A172 (cell line): ENCODE data around the gene ARHGAP26. TPM values are rescaled to one million over a fixed set of nuclear protein-coding genes. Genes with fewer than 3 reads are reported as not detected.

ENCODE experiments used
- DNase-seq: peaks from one replicate; pipeline ENCODE4 v3.0.0-alpha.2; 2015; ENCODE audit warnings: low spot score
- total RNA-seq: library from RNA; depleted of rRNA; stranded (reverse); fragments of >200 nt; shearing (Covaris generic); gene quantifications from 2 replicates; pipeline ENCODE4 v1.2.3, GENCODE V29; 2014

ARHGAP26 gene
- total RNA-seq, 1 experiment from 2014 or later, result 1.6 TPM

GRCh38 chr5:142829801-142830220, 59.6 kb downstream of the ARHGAP26 start:
- DNase-seq, result peak; percentile 55

DNA sequence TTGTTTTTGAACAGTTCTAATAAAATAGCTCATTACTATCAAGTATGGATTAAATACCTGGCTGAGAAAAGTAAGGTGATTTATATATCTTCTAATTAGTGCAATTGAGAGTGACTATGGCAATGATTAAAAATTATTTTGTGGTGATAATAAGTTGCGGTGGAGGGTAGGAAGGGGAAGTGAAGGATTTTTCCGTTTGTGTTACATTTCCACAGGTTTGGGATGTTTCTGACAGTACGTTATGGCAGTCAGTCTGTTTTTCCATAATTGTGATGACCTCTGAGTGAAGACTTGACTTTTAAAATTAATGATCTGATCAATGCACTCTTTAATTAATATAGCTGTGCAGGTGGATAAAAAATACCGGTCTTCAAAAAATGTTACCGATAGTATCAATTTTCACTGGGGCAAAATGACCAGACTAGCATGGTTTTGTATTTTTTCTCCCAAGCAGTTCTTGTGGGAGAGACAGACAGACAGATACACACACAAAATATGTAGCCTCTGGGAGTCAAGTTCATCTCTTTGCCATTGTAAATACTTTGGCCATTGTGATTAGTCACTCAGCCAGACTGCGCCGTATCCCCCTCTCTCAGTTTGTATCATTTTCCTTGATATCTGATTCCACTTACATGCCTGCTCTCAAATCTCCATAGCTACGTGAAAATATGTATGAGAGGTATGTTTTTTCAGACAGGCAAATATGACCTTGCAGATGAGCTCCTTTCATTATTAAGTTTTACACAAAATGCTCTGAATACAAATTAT, 60.2 kb downstream of the ARHGAP26 start:
- no peak for DNase-seq

DNA sequence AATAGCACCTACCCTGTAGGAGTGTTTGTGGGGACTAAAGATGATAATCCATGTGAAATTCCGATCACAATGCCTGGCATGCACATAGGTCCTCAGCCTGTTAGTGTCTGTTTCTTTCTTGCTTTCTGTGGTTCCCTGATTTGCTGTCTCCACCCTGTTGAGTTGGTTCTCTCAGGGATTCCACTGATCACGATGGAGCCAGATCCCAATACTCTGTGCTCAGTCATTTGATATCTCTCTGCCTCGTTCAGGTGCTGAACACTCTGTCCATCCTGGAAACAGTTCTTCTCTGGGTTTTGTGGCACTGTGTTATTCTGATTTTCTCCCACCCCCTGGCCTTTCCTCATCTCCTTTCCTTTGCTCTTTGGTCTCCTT, 60.8 kb downstream of the ARHGAP26 start:
- no peak for DNase-seq

DNA sequence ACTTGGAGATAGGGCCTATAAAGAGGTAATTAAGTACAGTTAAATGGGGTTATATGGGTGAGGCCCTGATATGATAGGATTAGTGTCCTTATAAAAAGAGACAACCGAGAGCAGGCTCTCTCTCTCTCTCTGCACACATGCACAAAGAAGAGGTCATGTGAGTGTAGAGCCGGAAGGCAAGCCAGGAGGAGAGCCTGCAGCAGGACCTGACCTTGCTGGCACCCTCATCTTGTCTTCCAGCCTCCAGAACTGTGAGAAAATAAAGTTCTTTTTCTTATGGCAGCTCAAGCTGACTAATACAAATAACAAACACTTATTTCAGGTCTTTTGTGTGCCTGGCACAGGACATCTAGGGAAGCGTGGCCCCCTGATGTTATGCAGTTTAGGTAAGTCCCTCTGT, 62.1 kb downstream of the ARHGAP26 start:
- DNase-seq, result no peak

- DNase-seq, result no peak
Observed at GRCh38 chr5:142833517-142834449, 63.6 kb downstream of the ARHGAP26 start.

DNA sequence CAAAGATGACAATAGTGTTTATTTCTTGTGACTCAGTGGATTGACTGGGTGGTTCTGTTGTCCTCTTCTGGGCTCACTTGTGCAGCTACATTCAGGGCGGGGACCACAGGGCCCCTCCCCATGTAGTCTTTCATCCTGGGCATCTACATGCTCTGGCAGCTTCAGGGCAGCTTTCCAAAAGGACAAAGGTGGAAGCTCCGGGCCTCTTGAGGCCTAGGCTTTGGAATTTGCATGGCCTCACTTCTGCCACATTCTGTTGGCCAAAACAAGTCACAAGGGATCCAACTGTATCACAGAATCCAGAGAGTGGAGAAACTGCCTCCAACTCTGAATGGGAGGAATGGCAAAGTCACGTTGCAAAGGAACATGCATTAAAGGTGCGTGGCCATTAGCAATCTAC, 64.3 kb downstream of the ARHGAP26 start:
- DNase-seq, result no peak

- DNase-seq, result no peak
Observed at GRCh38 chr5:142835540-142835939, 65.4 kb downstream of the ARHGAP26 start.

DNA sequence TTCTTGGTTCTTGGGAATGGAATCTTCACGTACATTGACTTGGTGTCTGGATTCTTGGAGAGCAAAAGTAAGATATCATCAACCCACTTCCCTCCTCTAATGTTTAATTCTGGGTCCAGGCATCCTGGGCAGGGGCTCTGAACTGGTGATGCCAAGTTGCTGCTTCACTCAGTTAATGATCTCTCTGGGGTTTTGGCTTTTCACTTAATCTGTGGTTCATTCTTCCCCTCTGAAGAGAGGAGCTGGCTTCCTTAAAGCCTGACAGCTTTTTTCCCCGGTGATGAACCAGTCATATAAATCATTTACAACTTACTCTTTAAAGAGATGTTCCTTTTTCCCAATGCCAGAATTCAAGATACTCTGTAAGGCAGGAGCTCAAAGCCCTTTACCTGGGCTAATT, 65.9 kb downstream of the ARHGAP26 start:
- no peak for DNase-seq

- no peak for DNase-seq
Observed at GRCh38 chr5:142837081-142837725, 67.0 kb downstream of the ARHGAP26 start.

DNA sequence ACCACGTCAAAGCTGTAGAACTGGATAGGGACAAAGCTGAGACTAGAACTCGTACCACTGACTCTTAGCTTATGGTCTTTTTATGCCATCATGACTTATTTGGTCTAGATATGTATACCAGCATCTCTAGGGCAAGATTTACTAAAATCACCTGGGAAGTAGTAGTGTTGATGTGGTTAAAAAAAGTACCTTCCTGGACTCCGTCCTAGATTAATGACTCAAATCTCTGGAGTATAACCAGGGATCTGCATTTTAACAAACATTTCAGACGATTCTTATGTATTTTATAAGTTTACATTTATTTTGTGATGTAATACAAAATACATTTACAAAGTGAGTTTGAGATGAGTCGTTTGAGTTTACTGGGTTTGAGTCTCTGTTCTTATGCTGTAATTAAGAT, 68.7 kb downstream of the ARHGAP26 start:
- DNase-seq, result no peak

DNA sequence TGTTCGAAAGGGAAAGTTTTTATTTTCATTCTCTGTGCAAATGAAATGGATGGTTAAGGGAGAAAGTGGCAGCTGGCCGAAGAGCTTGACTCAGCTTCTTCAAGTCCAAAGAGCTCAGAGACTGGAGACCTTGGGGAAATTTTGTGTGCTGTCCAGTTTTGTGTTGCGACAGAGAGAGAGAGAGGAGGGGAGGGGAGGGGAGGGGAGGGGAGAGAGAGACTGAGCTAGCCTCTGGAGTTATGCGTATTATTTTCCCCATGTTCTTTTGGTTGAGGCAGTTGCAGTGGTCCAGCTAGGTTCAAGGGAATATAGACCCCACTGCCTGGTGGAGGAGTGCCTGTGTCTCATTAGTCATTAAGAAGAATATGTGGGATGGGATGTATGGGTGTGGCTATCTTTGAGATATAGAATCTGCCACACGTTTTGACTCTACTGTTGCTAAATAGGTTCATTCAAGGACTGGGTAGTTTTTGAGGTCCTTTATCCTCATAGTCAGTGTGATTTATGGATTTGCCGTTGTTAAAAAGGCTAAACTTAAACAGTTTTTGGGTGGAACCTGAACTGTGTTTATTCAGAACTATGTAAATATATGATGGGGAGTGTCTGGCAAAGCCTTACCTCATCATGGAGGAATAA, 69.7 kb downstream of the ARHGAP26 start:
- DNase-seq, result no peak

GRCh38 chr5:142840575-142840974, 70.4 kb downstream of the ARHGAP26 start:
- no peak for DNase-seq

- no peak for DNase-seq
Observed at GRCh38 chr5:142841511-142842265, 71.5 kb downstream of the ARHGAP26 start.

GRCh38 chr5:142842994-142843905, 73.1 kb downstream of the ARHGAP26 start:
- no peak for DNase-seq

- no peak for DNase-seq
Observed at GRCh38 chr5:142844866-142845265, 74.7 kb downstream of the ARHGAP26 start.

GRCh38 chr5:142845402-142845921, 75.3 kb downstream of the ARHGAP26 start:
- DNase-seq, result no peak

DNA sequence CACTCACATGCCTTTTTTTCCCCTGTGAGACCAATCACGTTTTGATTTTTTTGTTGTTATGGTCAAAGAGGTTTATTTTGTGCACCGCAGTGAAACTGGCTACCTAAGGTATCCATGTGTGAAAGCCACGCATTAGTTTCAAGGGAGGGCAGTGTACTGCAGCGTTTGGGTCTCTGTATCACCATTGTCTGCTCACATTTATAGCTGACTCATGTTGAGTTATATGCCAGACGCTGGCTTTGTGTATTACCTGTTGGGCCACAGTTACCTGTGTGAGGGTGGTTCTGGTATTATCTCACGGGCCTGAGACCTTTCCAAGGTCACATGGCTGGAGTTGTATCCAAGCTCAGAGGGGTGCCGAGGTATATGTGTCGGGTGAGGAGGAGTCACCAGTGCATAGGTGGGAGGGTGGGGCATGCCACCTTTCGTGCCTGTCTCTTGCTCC, 75.8 kb downstream of the ARHGAP26 start:
- no peak for DNase-seq

- no peak for DNase-seq
Observed at GRCh38 chr5:142846406-142846805, 76.2 kb downstream of the ARHGAP26 start.

DNA sequence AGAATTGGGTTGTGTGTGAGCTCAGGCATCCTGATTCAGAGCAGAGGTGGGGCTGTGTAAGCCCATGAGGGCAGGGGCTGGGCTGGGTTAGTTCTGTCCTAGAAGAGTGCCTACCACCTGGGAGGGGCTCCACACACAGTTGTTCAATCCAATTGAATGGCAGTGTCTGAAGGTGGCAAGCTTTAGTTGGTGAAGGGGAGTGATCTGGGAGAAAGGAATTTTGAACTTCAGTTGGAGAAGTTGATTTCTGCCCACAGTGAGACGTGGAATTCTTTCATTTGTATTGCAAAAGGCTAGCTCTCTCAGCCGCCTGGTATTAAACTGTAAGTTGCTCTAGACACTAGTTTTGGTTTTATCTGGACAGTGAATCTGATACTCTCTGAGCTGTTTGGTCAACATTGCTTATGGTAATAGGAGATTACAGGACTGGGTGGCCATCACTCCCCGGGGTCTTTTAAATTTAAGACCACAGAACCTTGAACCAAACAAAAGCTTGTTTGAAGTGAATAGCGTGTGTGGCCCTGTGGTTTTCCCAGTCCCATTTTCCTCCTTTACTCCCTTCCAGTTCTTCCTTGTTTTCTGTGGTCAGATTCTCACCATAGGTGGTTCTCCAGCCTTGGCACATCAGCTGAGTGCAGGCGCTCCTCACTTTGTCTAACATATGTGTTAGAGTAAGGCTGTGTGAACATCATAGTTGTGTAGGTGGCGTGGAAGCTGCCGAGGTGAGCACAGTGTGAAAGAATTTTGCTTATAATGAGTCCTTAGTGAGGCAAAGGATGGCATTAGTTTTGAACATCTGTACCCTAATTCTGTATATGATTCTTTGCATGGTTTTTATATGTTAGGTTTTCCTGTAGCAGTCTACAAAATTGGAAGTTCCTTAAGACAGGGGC, 78.0 kb downstream of the ARHGAP26 start:
- no peak for DNase-seq
